Panc1 (cell line): ENCODE results near the gene MBOAT1.

Source experiments
- POLR2AphosphoS5 ChIP-seq: IDR thresholded peaks from 2 replicates; pipeline ENCODE4 v1.6.1; 2012; ENCODE audit warnings: mild to moderate bottlenecking, low read depth, low read length, moderate library complexity
- TF ChIP-seq, protein P1 (sequence below): fragments of 450-650 bp; IDR thresholded peaks from 2 replicates; pipeline ENCODE4 v1.5.1; 2017; ENCODE audit warnings: mild to moderate bottlenecking
- TF ChIP-seq, protein P2 (sequence below), 2 experiments: IDR thresholded peaks; 2 replicates each; pipeline ENCODE4 v1.6.1; 2011 to 2012; ENCODE audit warnings: low read depth in 2 of 2, control low read depth in 1 of 2, low read length in 1 of 2, mild to moderate bottlenecking in 1 of 2, moderate library complexity in 1 of 2; ENCODE audit not compliant: insufficient read depth in 1 of 2

DNA sequence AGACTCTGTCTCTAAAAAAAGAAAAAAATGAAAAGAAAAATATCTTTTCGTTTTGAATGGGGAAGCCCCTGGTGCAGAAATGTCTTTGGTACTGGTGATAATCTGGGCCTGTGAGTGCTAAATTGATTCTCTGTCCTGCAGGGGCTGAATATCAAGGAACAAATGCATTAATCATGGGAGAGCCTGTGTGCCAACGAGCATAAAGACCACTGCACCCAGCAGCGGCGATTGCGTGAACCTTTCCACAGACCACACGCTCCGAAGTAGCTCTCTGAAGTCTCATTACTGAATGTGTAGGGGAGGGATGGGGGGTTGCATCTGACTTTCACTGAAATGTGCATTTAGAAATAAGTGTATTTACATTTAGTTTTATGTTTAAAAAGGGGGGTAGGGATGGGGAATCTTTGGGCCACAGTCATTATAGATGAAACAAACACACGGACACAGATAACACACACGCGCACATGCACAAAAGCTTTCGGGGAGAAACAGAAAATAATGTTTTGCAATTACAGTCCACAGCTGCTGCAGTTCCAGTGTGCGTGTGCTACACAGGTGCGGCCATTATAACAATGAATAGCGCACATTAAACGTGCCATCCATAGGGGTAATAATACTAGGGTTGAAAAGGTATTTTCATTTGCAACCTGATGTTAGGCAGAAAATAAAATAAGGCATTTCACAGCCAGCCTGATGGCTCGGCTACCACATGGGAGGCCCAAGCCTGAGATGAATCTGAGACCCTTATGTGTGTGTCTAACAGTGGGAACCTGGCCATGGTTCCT, 154.0 kb downstream of the MBOAT1 start:
- TF ChIP-seq, protein P1, sequence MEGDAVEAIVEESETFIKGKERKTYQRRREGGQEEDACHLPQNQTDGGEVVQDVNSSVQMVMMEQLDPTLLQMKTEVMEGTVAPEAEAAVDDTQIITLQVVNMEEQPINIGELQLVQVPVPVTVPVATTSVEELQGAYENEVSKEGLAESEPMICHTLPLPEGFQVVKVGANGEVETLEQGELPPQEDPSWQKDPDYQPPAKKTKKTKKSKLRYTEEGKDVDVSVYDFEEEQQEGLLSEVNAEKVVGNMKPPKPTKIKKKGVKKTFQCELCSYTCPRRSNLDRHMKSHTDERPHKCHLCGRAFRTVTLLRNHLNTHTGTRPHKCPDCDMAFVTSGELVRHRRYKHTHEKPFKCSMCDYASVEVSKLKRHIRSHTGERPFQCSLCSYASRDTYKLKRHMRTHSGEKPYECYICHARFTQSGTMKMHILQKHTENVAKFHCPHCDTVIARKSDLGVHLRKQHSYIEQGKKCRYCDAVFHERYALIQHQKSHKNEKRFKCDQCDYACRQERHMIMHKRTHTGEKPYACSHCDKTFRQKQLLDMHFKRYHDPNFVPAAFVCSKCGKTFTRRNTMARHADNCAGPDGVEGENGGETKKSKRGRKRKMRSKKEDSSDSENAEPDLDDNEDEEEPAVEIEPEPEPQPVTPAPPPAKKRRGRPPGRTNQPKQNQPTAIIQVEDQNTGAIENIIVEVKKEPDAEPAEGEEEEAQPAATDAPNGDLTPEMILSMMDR = no peak
- TF ChIP-seq, protein P2, sequence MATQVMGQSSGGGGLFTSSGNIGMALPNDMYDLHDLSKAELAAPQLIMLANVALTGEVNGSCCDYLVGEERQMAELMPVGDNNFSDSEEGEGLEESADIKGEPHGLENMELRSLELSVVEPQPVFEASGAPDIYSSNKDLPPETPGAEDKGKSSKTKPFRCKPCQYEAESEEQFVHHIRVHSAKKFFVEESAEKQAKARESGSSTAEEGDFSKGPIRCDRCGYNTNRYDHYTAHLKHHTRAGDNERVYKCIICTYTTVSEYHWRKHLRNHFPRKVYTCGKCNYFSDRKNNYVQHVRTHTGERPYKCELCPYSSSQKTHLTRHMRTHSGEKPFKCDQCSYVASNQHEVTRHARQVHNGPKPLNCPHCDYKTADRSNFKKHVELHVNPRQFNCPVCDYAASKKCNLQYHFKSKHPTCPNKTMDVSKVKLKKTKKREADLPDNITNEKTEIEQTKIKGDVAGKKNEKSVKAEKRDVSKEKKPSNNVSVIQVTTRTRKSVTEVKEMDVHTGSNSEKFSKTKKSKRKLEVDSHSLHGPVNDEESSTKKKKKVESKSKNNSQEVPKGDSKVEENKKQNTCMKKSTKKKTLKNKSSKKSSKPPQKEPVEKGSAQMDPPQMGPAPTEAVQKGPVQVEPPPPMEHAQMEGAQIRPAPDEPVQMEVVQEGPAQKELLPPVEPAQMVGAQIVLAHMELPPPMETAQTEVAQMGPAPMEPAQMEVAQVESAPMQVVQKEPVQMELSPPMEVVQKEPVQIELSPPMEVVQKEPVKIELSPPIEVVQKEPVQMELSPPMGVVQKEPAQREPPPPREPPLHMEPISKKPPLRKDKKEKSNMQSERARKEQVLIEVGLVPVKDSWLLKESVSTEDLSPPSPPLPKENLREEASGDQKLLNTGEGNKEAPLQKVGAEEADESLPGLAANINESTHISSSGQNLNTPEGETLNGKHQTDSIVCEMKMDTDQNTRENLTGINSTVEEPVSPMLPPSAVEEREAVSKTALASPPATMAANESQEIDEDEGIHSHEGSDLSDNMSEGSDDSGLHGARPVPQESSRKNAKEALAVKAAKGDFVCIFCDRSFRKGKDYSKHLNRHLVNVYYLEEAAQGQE (IDR thresholded peaks at IDR 0.05; ENCODE audit: insufficient read depth in 1 of 2, low read depth in 2 of 2, low read length in 1 of 2) = no peak
- TF ChIP-seq POLR2AphosphoS5 = no peak
